GM12892 (cell line): Measurements from ENCODE around the gene CENPS.

ENCODE experiments used
- POLR2A ChIP-seq: IDR thresholded peaks from 2 replicates; pipeline ENCODE4 v1.6.1; 2011; ENCODE audit warnings: low read depth, low read length, control low read depth
- POLR2AphosphoS5 ChIP-seq: IDR thresholded peaks from 2 replicates; pipeline ENCODE4 v1.6.1; 2011; ENCODE audit warnings: low read depth, low read length, control low read depth

DNA sequence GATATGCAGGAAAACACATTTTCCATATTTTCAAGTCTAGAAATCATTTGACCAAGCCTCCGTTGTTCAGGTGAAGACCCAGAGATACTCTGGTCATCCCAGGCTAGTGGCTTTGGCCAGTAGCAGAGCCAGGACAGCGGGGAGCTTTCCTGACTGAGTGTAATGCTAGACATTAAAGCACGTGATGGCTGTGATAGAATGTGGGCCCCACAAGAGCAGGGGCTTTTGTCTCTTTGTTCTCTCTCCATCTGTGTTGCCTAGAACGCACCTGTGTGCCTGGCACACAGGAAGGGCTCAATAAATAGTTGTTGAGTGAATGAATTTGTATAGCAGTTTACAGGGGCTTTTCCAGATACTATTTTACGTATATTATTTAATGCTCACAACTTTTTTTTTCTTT is 10.6 kb downstream of the CENPS start:
- TF ChIP-seq POLR2AphosphoS5 (no peak), POLR2A (no peak)
